GM06990 (cell line): ENCODE measurements around the gene PTPRN2.

Experiments
- DNase-seq: peaks from one replicate; pipeline ENCODE4 v3.0.0-alpha.2; 2011; ENCODE audit not compliant: insufficient read length; ENCODE audit errors: extremely low read depth
- H3K27me3 ChIP-seq: replicated peaks from 2 replicates; pipeline ENCODE4 v1.6.0; 2011; ENCODE audit warnings: low read length; ENCODE audit not compliant: control insufficient read depth, insufficient read depth
- H3K36me3 ChIP-seq: 2 replicates; pipeline ENCODE4 v1.5.1; 2011; ENCODE audit warnings: low read length; ENCODE audit not compliant: control insufficient read depth, insufficient read depth
- H3K4me3 ChIP-seq: replicated peaks from 2 replicates; pipeline ENCODE4 v1.5.1; 2011; ENCODE audit warnings: low read depth, mild to moderate bottlenecking, control low read depth, low read length
- CTCF ChIP-seq: IDR thresholded peaks from 2 replicates; pipeline ENCODE4 v1.5.1; 2011; ENCODE audit warnings: low read length, control low read depth, mild to moderate bottlenecking, inconsistent platforms; ENCODE audit not compliant: insufficient read depth, poor library complexity, severe bottlenecking

The PTPRN2 gene

GRCh38 chr7:157976406-157976805, 611.2 kb downstream of the PTPRN2 start:
- Histone ChIP-seq H3K36me3 (no peaks in the 10 kb centered on the region), H3K4me3 (no peak overlapping the region), H3K27me3 (no peaks in the 10 kb centered on the region)
- TF ChIP-seq CTCF = no peak
- no peak for DNase-seq

- Histone ChIP-seq H3K27me3 (no peaks in the 10 kb centered on the region), H3K36me3 (no peaks in the 10 kb centered on the region), H3K4me3 (no peak overlapping the region)
- TF ChIP-seq CTCF = no peak
- no peak for DNase-seq
Observed at GRCh38 chr7:157975401-157976372, 611.9 kb downstream of the PTPRN2 start.

GRCh38 chr7:157974678-157975230, 612.9 kb downstream of the PTPRN2 start:
- no peak for DNase-seq
- no peaks in the 10 kb centered on the region for H3K27me3 ChIP-seq
- no peaks in the 10 kb centered on the region for H3K36me3 ChIP-seq
- H3K4me3 ChIP-seq = no peak overlapping the region
- TF ChIP-seq CTCF = no peak

- no peaks in the 10 kb centered on the region for H3K27me3 ChIP-seq
- TF ChIP-seq CTCF = no peak
- no peaks in the 10 kb centered on the region for H3K36me3 ChIP-seq
- no peak overlapping the region for H3K4me3 ChIP-seq
- no peak for DNase-seq
Observed at GRCh38 chr7:157973971-157974677, 613.5 kb downstream of the PTPRN2 start.

- no peak overlapping the region for H3K4me3 ChIP-seq
- no peaks in the 10 kb centered on the region for H3K27me3 ChIP-seq
- no peaks in the 10 kb centered on the region for H3K36me3 ChIP-seq
- DNase-seq = no peak
- no peak for TF ChIP-seq CTCF
Observed at GRCh38 chr7:157972914-157973313, 614.7 kb downstream of the PTPRN2 start.
